Coronary artery (tissue), 2 donors: ENCODE measurements around the gene QRICH2.
"Not testable (repeated sequence)": the region's sequence is repeated elsewhere in the genome, so short reads cannot be mapped to it uniquely, and the experiment has no call there.

ENCODE experiments used
- DNase-seq: peaks from one replicate; pipeline ENCODE4 v3.0.0-alpha.2; 2017; ENCODE audit warnings: low spot score
- H3K27ac ChIP-seq, 2 donors: fragments of 200-600 bp; sonication (generic); one replicate each; pipeline ENCODE4 v1.5.1; 2016 to 2019
- H3K4me3 ChIP-seq: fragments of 200-600 bp; sonication (generic); 2 replicates; pipeline ENCODE4 v1.5.1; 2016; ENCODE audit warnings: mild to moderate bottlenecking, moderate library complexity
- CTCF ChIP-seq: fragments of 200-600 bp; sonication (generic); IDR thresholded peaks from one replicate; pipeline ENCODE4 v1.5.1; 2019; ENCODE audit warnings: antibody characterized with exemption

The QRICH2 gene

GRCh38 chr17:76307299-76307965, 644 bp downstream of the QRICH2 start:
- Histone ChIP-seq H3K27ac (no peak overlapping the region), H3K4me3 (no peak overlapping the region)
- no peak for DNase-seq
- TF ChIP-seq CTCF = no peak

GRCh38 chr17:76305135-76305454, 3.0 kb downstream of the QRICH2 start:
- DNase-seq, H3K4me3 ChIP-seq, H3K27ac ChIP-seq: not testable (repeated sequence)

- no peak for DNase-seq
- TF ChIP-seq CTCF = no peak
- Histone ChIP-seq H3K27ac (no peak overlapping the region), H3K4me3 (no peak overlapping the region)
These were observed 3.6 kb downstream of the QRICH2 start for GRCh38 chr17:76304226-76305134.

GRCh38 chr17:76297436-76297835, 10.6 kb downstream of the QRICH2 start:
- no peak for TF ChIP-seq CTCF
- H3K4me3 ChIP-seq = no peak overlapping the region
- DNase-seq = no peak

GRCh38 chr17:76296889-76297288, 11.2 kb downstream of the QRICH2 start:
- TF ChIP-seq CTCF = no peak
- DNase-seq = no peak
- Histone ChIP-seq H3K27ac (no peak overlapping the region), H3K4me3 (no peak overlapping the region)

More at GRCh38 chr17:76297436-76297835, 10.6 kb downstream of the QRICH2 start:
- H3K27ac ChIP-seq = no peak overlapping the region

GRCh38 chr17:76296186-76296585, 11.9 kb downstream of the QRICH2 start:
- no peak for DNase-seq
- Histone ChIP-seq H3K4me3 (no peak overlapping the region), H3K27ac (no peak overlapping the region)
- TF ChIP-seq CTCF = no peak

GRCh38 chr17:76293106-76293505, 15.0 kb downstream of the QRICH2 start:
- Histone ChIP-seq H3K4me3 (no peak overlapping the region), H3K27ac (no peak overlapping the region)
- no peak for DNase-seq
- TF ChIP-seq CTCF = no peak
